Measurements from ENCODE around the gene SMOC1.

Gene SMOC1

DNA sequence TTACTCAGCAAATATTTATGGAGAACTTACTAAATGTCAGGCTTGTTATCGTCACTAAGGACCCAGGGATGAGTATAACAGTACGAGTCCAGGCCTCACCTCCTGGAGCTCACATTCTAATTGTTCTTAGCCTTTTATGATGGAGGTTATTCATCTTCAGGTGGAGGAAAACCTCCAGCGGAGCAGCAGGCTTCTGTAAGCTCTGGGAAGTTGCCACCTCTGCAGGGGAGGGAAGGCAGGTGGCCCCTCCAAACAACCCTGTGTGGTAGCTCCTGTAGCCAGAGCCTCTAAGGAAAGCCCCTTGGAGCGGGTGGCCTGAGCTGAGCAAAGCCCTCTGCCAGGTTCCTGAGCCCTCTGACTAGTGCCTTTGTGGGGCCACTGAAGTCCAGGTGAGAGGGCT, 104.1 kb downstream of the SMOC1 start:
- no peak for DNase-seq

DNA sequence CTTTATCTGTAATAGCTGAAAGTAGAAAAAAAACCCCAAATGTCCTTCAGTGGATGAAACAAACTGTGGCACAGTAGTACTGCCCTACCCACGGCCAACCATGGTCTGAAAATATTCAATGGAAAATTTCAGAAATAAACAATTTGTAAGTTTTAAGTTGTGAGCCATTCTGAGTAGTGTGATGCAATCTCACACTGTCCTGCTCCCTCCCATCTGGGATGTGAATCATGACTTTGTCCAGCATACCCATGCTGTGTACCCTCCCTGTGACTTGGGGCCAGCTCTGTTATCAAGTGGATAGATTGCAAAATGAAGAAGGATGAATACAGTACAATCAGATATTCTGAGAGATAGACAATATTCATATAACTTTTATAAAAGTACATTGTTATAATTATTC, 106.2 kb downstream of the SMOC1 start:
- no peak for DNase-seq

DNA sequence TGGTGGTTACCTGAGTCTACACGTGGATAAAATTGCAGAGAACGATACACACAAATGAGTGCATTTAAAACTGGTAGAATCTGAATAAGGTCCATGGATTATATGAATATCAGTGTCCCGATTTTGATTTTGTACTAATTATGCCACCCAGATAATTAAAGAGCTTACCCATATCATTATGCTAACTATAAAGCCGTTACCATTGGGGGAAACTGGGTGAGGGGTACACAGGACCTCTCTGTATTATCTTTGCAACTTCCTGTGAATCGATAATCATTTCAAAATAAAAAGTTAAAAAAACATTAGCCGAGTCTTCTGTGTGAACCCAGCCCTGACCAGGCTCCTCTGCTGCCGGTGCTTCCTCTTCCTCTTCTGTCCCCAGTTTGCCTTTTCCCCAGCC, 107.1 kb downstream of the SMOC1 start:
- no peak for DNase-seq

DNA sequence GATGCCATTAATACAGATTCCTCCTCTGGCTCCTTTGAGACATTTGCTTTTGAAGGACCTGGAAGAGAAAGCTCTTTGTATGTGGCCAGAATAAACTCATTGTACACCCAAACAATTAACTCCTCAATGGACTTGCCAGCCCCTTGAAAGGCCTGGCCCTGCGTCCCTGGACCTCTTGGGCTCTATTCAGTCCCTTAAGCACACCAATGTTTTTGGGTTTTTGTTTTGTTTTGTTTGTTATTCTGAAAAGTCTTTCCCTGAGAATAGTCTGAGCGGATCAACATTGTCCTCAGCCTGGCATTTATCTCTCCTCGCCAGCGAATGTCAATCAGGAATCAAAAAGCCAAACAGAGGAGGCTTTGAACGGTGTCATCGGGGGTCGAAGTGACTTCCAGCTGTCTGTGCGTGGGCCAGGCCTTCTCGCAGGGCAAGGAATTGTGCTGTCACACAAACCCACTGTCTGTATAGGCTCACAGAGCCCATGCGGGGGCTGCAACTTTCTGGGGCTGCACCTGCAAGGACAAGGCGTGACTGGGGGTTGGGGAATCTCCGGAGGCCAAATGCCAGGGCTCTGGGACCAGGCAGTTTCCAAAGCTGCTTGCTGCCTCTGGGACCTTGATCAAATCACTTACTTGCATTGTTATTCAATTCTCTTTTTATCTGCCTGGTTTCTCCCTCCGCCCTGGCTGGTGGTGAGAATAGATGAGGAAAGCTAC, 108.3 kb downstream of the SMOC1 start:
- DNase-seq = no peak

DNA sequence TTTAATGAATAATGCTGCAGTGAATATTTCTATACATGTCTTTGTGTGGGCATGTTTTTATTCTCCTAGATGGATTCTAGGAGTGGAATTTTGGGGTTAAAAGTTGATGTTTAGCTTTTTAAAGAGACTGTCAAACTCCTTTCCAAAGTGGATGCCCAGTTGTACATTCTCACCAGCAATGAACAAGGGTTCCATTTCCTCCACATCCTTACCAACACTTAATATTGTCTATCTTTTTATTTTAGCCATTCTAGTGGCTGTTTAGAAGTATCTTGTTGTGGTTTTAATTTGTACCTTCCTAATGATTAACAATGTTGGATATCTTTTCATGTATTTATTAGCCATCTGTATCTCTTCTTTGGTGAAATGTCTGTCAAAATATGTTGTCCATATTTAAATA, 109.8 kb downstream of the SMOC1 start:
- no peak for DNase-seq

DNA sequence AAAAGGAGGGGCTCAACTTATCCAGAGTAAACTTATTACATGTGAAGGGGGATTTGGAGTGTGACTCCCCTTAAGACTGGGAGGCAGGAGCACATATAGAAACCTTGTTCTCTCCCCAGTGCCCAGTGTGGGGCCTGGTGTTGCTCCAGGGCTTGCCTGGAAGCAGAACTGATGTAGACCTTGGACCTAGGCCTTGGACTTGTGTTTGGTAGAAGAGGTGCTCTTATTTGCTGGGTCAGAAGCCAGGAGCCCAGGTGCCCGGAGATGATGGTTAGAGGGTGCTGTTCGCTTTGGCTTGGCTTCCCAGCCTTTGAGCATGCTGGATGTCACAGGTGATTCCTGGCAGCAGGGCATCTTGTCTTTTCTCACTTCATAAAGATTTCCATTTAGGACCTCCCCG, 110.4 kb downstream of the SMOC1 start:
- DNase-seq = no peak

DNA sequence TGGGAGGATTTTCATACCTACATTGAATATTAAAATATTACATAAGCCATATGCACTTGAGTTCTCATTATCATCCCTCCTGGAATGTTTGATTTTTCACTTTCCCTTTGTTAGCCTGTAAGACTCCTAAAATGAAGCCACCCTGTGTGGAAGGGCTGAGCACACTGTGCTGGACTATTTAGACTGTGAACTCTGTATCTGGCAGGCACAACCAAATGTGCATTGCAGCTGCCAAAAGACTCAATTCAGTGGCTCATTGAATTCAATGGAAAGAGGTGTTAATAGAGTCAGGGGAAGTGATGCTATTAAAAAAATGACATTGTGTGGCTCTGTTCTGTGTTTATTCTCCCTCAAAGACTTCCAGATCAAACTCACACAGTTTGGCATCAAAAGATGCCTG, 111.1 kb downstream of the SMOC1 start:
- DNase-seq = no peak

DNA sequence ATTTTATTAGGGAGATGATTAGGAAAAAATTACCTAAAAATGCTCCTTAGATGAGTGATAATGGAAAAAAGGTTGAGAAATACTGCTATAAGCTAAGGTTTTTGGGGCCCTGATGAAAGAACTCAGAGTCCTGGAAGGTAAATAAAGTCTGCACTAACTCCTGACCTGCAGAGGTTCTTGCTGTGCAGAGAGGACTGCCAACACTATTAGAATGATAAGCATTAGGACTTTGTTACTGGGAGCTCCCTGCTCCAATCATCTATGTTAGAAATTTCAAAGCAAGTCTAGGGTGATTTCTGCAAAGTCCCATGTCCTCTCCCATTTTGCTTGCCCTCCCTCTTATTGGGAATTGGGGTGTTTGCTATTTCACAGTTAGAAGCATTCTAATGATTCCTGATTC, 112.2 kb downstream of the SMOC1 start:
- DNase-seq = no peak

DNA sequence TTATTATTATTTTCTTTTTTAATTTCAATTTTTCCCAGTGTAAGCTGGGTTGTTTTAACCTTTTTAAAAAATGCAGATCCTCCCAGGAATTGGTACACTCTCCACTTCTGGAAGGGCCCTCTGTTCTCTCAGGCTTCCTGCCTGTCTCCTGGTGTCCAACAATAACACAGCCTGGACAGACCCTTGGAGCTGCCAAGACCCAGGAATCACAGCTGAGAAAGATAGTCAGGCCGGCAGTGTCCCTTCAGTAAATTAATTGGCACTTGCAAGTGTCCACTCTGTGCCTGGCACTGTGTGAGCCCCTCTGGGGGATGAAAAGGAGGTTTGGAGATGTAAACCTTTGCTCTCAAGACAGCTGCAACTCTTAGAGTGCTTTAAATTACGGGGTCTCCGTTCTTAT, 113.3 kb downstream of the SMOC1 start:
- no peak for DNase-seq

DNA sequence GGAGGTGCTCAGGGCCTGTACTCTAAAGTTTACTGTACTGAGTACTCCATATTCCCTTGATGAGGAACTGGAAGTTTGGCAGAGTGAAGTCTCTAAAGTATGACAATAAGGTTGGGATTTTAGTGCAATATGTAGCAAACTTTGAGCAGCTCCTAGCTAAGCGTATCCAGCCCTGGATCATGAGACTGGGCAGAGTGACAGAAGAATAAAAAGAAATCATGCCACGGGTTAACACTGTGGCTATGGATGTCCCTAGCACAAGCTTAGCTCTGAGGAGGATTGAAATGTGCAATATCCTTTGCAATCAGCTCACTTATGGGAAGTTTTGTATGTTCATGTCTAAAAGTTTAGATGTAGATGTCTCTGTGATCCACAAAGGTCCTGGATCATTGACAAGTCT, 114.1 kb downstream of the SMOC1 start:
- no peak for DNase-seq

DNA sequence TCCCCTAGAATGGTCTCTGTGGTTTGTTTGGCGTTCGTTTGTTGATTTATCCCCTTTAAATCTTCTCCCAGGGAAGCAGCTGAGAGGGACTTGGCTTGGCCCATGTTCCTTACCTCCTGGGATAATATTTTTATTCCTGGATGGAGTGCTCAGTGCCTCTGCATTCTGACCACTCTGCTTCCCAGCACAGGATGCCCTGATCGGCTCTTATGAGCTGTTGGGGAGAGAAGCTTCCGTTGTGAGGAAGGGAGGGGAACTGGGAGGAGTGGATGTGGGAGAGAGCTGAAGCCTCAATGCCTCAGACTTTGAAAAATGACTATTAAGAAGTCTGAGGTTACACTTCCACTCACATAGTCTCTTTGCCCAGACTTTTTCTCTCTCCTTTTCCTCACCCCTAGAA, 114.8 kb downstream of the SMOC1 start:
- DNase-seq = no peak

DNA sequence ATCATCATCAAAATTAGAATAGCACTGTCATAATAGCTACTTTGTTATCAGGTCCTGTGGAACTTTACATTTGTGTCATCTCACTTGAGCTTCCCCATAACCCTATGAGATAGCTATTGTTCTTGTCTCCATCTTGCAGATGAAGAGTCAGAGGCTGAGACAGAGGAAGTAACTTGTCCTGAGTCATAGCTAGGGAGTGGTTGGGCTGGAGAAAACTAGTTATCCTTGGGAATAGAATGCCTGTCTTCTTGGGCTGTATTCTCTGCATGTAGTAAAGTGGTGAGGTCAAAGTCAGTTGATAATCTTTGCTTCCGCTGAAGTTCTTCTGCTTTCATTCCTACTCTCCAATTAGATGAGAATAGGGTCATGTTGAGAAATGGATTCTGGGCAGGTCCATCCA, 117.0 kb downstream of the SMOC1 start:
- no peak for DNase-seq

DNA sequence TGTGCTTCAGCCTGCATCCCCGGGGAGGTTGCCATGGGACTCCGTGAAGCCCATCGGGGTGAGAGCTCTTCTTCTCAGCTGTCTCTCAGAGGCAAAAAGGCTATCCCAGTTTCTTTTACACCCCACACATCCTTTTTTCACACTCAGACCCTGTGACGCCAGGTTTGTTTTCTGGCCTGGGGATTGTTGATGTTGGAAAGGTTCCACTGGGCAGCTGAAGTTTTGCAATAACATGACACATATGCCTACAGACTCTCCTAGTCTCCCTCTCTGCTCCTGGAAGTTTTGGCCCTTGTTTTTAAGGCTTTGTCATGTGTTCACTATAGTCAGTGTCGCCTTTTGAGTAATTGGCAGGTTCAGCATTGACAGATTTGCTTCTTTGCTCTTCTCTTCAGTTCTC, 118.6 kb downstream of the SMOC1 start:
- no peak for DNase-seq

DNA sequence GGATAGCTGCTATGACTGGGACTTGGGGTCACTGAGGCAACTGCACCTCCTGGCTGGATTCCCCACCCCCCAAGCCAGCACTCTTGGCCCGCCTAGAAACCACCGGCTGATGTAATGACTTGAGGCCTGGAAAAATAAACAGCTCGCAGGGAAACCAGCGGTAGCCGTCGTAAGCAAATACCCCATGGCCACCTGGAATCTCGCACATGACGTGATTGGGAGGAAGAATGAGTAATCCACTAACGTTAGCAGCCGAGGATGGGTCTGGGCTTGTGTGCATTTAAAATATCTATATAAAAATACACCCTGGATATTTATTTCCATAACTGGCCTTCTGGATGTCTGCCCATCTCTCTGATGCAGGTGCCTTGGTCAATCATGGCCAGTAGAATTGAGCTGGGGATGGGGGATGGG, 120.1 kb downstream of the SMOC1 start:
- DNase-seq = no peak

DNA sequence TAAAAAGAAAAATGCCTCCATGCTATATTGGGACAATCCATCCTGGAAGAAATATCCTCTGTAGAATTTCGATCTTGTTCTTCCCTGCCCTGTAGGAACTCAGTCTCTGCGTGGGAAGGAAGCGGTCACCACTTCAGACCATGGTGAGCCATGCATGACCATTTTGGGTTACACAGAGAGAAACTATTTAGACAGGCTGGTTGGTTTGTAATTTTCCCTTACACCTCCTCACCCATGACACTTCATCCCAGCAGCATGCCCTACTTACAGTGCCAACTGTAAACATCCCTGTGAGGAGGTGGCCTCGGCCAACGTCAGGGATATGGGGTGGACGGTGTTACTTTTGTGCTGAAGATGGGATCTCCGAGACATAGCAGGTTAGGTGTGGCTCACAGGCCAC, 121.4 kb downstream of the SMOC1 start:
- DNase-seq = no peak

DNA sequence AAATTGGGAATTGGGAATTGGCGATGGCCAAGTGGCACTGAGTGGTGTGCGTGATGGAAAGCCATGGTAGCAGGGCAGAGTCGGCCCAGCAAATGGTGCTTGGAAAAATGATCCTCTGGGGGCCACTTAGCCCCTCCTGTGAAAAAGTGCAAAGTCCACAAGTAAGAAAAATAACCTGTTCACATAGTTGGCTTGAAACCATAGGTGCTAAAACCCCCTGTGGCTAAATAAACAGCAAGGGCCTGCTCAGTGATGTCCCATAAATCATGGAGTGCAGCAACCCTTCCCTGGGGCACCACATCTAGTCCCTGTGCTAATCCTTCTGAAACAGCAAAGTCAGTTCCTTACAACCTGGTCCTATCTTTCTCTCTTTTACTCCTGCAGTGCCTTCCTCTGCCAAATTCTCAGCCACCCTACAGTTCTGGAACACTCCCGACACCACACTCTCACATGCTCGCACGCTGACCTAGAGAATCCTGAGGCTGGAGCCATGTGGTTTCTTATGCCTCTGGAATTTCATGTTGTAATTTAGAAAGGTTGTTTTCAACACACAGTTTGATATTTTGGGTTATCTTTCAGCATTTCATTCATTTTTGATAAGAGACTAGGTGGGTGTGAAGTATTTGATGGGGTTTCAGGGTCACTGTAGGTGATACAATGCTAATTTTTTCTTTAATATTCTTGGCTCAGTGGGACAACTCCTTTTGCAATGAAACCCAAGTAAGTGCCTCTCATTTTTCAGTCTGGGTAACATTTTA, 123.6 kb downstream of the SMOC1 start:
- no peak for DNase-seq

DNA sequence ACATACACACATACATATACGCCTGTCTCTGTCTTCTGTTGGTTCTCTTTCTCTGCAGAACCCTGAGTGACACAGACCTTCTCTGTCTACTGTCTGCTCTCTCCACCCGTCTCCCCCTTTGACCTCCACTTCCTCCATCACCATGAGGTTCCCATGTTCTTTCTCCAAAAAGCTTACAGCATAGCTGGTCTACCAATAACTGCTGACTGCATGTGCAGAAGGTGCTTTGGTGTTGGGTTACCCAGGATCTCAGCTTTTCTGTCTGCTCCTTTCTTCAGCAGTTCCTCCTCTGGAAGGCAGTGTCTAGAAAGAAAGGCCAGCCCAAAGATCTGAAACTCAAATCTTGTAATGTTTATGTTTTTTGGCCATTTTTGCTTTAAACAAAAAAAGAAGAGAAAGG, 125.6 kb downstream of the SMOC1 start:
- DNase-seq = no peak

DNA sequence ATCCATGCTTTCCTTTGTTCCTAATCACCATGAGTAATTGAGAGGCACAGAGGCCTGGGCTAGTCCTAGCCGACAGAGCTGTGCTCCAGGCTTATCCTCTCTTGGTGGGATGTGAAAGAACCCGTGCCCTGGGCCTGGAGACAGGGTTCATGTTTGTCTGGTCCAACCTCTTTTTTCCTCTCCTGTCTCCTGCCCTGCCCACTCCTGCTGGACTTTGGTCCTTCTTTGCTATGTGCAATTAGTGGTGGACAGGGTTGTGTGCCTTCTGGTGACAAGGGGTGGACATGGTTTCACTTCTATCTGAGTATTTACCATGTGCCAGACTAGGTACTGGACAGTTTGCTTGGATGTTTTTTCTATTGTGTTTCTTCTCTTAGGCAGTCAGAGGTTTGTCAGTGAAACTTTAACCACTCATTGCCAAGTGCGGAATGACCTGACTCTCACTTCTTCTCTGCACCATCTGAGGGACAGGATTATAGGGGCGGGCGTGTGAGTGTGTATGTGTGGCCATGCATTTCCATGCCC, 126.1 kb downstream of the SMOC1 start:
- no peak for DNase-seq

DNA sequence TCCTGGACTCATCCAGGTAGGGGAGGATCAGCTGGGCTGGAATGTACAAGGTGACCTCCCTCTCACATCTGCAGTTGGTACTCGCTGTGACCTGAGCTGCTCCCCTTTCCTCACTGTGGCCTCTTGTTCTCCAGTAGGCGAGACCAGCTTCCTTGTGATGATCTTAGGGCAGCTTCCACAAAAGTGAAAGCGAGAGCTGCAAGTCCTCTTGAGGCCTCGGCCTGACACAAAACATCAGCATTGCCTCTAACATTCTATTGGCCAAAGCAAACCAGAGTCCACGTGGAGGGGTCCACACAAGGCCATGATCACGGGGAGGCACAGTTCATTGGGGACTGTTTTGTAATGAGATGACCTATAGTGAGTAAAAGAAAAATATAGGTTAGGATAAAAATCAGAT, 127.5 kb downstream of the SMOC1 start:
- no peak for DNase-seq

DNA sequence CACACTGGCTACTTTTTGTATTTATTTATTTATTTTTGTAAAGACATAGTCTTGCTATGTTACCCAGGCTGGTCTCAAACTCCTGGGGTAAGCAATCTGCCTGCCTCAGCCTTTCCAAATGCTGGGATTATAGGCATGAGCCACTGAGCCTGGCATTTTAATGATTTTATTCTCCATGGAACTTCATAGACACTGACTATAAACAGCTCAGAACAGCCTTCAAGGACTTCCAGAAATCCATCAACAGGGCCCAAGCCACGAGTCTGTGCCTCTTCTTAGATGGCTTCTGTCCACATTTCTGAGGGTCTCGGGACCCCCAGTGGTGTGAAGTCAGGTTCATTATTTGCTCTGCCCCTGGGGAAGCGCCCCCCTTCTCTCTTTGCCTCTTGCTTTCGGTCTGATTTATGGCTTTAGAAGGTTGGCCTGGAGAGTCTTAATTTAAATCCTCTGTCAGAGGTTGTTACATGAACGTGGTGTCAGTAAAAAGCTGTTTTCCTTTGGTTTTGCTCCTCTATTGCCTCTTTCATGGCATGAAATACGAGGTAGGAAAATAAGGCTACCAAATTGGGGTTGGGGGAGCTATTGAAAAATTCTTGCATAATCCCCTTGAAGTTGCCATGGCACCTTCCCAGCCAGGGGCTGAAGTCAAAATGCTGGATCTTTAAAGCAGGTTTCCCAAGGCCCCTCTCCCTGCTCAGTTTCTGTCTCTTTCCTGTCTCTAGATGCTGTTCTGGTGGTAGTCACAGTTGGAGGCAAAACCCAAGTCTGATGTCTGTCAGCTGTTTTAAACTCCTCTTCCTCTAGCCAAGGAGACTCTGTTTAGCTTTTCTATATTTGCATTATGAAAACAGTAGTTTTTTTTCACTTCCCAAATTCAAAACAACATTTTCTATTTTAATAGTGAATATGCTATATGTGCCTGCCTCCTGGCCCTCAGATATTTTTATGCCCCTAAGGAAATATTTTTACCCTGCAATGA, 129.4 kb downstream of the SMOC1 start:
- no peak for DNase-seq

DNA sequence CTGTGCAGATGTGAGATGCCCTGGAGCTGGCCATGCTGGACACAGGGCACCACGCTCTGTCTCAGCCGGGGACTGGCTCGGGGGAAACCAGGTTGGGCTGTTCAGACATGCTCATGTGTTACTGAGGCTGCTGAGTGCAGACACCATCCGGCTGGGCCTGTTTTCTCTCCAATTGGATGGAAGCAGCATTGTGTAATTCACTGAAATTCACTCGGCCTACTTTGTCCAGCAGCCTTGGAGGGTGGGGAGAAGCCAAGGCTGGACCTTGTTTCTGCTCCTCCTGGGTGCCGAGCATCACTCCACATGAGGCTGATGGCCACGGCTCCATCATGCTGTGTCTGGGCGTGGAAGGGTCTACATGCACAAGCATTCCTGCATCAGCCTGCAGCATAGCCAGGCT, 130.7 kb downstream of the SMOC1 start:
- no peak for DNase-seq

DNA sequence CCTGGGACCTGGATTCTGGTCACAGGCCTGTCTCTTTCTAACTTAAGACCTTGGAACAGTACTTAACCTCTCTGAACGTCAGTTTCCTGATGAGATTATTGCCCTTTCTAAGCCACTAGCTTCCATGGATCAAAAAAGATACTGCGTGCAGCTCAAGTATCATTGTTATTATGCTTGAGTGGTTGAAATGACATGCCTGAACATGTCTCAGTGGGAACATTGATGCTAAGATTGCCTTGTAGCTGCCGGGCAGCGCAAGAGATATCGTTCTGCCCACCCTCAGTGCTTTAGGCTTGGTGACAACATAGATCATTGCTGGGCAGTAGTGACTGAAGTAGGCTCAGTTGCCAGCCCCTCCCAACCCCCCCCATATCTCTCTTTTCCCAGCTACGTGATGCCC, 131.9 kb downstream of the SMOC1 start:
- no peak for DNase-seq

DNA sequence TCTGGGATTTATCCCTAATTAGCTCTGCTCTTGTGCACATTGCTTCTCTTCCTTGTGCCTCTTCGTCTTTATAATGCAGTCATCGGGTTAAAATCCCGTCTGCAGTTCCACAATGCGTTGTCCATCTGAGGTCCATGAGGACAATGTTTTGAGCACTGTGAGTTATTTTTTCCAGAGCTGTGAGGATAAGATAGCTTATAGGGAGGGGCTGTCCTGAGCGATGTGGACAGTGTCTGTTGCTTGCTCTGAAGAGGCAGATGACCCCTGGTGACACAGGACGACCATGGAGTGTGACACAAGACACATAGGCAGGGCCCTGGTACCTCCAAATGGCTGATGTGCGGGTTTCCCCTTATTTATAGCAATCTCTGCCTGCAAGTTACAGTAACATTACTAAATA, 132.5 kb downstream of the SMOC1 start:
- DNase-seq = no peak

Measured in cortex of kidney (tissue), 1 donor.